HG02571 (cell line): ENCODE results near the gene FZR1.

Experiments used
- ATAC-seq: cut with Tn5 transposase; IDR thresholded peaks from one replicate; pipeline ENCODE4 v1.9.1; 2021; ENCODE audit warnings: mild to moderate bottlenecking, moderate library complexity; ENCODE audit not compliant: unreplicated experiment

The FZR1 gene

DNA sequence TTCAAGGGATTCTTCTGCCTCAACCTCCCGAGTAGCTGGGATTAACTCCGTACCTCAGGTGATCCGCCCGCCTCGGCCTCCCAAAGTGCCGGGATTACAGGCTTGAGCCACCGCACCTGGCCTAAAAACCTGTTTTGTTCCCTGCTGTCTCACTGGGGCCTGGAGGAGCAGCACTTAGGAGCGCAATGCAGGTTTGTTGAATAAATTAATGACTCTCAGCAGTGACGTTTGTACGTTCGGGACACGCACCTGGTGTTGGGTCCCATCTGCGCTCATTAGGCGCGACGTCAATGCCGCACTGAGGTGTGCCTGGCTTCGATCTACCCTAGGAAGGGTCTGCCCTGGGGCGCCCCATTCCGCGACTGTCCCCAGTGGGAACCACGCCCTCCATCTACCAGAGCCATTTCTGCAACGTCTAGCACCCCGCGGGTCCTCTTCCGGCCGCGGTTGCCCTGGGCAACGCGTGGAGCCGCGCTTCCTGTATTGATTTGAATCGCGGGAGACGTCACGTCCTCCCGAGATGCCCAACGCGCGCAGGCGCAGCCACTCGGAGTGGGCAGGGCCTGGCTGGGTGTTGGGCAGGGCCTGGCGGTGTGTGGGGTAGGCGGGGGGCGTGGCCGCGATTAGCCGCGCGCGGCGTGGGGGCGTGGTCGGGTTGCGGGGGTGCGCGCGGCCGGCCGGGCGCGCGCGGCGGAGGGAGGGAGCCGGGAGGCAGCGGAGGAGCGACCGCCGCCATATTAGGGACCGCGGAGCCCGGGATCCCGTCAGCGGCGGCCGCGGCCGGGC lies at the start of gene FZR1:
Gene FZR1, plus strand, starts transcription at position 714 of the 786 bp plus-strand sequence. CDS start 16,679 bp downstream, outside the sequence.
- ATAC-seq = peak; percentile 78

DNA sequence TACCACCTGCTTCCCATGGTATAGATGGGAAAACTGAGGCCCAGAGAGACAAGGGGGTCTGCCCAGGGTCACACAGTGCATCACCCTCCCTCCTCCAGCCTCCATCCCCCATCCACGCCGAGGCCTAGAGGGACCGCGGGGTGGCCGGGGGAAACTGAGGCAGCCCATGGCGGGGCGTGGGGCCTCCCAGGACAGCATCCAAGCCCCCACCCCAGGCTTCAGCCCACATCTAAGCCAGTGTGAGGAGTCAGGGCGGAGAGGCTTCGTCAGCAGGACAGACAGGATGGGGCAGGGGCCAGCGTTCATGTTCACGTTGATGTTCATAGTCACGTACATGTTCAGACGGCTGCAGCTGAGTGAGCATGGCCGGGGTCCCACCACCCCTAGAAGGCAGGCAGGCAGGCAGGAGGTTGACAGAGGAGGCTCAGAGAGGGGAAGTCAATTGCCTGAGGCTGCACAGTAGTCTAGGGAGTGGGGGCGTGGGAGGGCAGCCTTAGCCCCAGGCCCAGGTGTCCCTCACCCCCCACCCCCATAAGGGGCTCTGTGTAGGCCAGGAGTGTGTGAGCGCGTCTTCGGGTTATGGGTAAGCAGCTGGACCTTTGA lies 49.1 kb upstream of the FZR1 start:
- no peak for ATAC-seq

GRCh38 chr19:3457528-3458228 lies 48.4 kb upstream of the FZR1 start:
- ATAC-seq = no peak

DNA sequence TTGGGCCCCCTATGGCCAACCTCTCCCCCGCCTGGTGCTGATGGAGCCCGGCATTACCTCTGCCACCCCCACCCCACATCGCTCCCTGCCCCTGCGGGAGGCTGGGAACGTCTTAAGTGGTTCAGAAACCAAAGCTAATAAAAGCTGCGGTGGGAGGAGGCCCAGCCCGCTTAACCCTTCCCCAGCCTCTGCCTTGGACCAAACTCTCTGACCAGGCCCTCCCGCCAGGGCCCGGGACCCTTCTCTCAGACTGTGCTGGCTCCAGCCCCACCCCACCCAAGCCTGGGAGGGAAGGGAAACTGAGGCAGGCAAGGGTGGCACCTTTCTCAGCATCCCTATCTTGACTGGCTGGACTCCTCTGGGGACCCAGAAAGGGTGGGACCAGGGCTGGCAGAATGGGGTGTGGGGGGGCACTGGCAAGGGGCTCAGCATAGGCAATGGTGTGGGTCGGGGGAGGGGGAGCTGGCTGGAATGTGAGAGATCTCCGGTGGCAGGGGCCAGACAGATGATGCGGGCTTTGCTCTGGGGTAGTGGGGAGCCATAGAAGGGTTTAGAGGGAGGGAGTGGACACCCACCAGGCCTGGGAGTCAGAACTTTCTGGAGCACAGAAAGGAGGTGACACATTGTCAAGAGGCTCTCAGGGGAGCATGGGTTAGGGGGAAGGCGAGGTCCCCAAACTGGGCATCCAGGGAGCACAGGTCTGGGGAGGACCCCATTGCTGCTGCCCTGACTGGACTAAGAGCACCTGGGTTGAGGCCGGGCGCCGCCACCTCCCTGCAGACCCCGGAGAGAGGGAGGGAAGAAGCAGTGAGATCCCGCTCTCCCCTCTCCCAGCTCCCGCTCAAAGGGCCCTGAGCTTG lies 47.7 kb upstream of the FZR1 start:
- ATAC-seq = no peak

DNA sequence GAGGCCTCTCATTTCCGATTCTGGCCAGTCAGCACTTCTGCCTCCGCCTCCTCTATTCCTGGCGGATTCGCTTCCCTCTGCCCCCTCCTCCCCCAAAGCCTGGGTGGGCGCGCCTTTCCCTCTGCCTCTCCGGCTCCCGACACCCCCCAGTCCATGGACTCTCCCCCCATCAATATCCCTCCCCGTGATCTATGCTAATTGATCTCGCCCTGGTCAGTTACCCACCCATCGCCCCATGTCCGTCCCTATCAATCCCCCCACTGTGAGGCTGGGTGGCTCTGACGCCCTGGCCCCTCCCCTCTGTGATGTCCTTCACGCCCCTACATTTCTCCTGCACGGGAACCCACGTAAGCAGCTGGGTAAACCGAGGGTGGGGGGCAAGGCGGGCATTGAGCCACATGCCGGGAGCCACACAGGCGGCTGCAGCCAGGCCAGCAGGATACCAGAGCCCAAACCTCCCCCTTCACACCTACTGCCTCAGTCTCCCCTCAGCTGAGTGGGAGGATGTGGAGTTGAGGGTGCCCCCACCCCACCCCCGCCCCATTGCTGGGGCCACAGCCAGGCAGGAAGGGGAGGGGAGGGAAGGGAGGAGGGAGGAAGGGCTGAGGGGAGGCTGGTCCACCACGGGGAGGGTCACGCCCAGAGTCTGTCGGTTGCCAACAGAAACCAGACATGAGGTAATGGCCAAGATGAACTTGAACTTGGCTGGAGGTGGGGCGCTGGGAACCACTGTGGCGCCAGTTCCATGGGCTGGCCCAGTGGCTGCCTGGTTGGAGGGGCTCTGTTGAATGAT lies 46.8 kb upstream of the FZR1 start:
- no peak for ATAC-seq

GRCh38 chr19:3459965-3460582 lies 46.0 kb upstream of the FZR1 start:
- no peak for ATAC-seq

DNA sequence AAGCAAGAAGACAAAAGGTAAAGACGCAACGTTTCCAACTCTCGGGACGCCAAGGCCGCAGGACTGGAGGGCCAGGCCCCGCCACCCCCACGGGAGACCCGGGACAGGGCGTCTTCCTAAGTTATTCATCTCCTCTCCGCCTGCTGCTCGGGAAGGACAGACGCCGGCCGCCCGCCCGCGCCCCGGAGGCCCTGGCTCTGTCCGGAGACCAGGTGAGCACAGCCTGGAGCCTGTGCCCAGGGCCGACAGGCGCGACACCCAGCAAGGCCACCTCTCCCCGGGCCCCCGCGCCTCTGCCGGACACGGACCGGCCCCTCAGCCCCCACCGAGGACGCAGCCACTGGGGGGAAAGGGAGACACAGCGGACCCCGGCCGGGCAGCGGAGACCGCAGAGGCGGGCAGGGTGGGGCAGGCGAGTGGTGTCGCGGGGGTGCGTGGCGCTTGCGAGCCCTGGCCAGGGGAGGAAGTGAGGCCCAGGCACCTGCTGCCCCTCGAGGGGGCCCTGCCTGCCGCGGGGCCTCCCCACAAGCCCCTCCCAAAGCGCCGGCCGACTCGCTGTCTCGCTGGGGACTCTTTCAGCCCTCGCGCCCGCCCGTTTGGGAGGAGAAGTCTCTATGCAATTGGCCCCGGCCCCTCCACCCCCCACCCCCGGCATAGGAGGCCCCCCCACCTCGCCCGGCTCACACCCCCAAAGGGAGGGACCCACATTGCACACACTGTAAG lies 43.0 kb upstream of the FZR1 start:
- ATAC-seq = no peak

GRCh38 chr19:3463714-3464586 lies 42.2 kb upstream of the FZR1 start:
- no peak for ATAC-seq

DNA sequence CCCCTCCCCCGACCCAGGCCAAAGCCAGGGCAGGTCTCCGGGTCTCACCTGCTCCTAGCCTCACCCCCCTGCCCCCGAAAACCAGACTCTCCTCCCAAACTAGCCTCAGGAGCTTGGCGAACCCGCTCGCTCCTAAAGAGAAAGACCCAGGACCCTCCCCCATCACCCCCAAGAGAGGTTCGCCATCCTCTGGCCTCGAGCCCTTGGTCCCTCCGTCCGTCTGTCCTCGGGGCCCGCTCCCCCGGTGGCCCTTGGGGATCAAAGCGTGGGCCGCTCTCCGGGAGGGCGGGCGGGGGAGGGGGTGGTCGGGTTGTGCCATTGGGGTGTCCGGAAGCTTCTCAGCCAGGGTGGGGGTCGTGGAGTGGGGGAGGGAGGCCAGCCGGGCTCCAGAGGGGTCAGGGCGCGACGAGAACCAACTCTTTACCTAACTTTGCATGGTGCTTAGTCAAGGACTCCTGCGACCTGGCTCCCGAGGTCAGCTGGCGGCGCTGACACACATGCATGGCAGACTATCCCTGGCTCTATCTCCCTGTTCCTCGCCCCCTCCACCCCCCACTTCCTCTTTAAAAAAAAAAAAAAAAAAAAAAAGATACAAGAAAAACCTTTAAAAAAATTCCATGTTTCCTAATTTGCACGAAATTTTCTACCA lies 41.4 kb upstream of the FZR1 start:
- no peak for ATAC-seq

GRCh38 chr19:3465552-3465951 lies 40.6 kb upstream of the FZR1 start:
- no peak for ATAC-seq

DNA sequence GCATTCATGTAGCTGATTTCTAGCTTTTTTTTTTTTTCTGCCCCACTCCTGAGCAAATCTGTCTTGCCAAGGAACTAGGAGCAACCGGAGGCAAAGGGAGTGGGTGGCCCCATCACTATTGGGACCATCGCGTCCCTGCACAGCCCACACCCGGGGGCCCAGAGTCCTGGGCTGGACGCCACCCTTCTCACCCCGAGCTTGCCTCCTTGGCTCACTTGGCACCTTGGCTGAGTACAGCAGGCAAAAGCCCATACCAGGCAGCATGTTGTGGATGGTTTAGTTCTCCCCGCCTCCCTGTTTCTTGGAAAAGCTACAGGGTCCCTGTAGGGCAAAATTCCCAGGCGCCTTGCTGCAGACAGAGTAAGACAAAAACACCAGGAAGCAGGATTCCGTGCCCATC lies 39.5 kb upstream of the FZR1 start:
- no peak for ATAC-seq

DNA sequence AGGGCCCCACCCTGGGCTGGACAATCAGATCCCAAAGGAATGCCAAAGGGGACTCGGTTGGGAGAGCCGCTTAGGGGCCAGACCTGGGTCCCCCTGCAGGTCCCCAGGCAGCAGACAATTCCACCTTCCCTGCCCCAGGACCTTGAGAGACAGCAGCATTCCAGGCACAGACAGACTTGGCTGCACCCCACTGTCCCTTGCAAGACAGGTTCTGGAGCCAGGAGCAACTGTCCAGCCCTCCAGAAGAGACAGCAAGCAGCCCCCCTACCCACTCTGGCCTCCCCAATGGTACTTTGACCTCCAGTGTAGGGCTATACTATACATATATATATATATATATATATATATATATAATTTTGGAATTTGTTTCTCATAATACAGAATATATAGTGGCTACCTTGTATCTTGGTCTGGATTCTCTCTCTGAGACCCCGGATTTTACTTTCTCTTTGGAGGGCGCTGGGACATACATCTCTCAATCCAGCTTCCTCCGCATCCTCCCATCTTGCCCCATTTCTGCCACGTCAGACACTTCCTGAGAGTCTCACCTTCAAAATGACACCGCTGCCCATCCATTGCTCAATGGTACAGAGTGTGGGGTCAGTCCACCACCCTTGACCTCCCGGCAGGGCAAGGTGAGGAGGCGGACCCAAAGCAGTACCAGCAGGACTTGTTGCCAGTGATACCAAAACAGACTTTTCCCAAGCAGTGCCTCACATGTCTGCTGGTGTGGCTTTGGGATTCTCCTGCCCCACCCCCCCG lies 38.5 kb upstream of the FZR1 start:
- no peak for ATAC-seq

DNA sequence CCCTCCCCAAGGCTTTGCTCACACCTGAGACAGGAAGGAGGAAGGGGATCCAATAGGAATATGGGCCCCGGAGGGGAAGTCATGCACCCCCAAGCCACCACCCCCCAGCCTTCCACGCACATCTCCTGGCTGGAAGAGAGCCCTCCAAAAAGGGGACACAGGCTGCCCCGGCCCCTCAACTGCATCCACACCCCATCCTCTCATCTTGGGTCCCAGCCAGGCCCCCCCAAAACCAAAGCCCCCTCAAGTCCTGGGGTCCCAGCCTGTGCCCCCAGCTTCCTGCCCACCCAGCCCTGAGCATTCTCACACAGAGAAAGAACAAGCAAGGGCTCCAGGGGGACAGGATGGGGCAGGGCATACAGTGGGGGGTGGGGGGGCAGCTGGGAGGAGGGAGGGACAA lies 37.9 kb upstream of the FZR1 start:
- no peak for ATAC-seq

GRCh38 chr19:3469638-3470499 lies 36.2 kb upstream of the FZR1 start:
- ATAC-seq = no peak

DNA sequence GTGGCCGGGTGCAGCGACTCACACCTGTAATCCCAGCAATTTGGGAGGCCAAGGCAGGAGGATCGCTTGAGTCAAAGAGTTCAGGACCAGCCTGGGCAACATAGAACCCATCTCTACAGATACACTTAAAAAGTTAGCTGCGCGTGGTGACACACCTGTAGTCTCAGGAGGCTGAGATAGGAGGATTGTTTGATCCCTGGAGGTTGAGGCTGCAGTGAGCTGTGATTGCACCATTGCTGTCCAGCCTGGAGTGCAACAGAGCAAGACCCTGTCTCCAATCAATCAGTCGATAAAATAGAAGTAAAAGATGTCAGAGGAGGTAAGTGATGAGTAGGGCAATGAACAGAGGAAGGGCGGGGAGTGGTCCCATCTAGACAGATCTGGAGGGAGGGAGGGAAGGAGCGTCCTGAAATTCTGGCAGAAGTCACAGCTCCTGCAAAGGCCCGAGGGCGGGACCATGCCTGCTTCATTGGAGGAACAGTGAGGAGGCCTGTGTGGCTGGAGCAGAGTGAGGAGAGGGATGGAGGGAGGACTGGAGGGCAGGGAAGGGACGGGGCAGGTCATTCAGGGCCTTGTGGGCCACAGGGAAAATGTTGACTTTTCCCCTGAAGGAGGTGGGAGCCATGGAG lies 35.5 kb upstream of the FZR1 start:
- ATAC-seq = no peak
